RPMI8226 (cell line): ENCODE measurements around the gene DSCAML1.

ENCODE experiments used
- DNase-seq: peaks from one replicate; pipeline ENCODE4 v3.0.0-alpha.2; 2015

The DSCAML1 gene

DNA sequence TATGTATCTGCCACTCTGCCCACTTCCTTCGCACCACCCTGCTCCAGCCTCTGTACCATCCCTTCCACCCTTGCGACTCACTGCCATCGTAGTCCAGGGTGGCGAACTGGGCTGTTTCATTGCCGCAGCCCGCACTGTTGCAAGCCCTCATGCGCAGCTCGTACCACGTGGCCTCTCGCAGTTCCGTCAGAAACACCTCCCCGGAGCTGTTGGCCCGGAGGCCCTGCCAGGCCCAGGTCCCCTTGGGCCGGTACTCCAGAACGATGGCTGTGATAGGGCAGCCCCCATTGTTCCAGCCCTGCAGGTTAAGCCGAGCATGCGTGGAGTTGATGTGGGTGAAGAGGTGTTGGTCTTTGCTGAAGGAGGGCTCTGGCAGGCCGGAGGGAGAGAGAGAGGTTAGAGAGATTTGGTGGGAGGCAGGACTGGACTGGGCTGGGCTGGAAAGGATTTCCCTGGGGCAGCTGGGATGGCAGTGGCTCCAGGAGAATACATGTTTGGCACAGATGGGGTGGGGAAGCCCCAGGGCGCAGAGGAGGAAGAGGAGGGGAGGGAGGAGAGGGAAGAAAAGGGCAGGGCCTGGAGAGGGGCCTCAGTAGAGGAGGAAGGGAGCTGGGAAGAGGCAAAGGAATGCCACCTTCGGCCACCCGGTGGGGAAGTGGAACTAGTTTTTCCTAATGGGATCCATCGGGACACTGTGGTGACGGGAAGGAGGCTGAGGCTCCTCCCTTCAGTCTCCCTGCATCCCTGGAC is 359.8 kb downstream of the DSCAML1 start:
- DNase-seq, result no peak

DNA sequence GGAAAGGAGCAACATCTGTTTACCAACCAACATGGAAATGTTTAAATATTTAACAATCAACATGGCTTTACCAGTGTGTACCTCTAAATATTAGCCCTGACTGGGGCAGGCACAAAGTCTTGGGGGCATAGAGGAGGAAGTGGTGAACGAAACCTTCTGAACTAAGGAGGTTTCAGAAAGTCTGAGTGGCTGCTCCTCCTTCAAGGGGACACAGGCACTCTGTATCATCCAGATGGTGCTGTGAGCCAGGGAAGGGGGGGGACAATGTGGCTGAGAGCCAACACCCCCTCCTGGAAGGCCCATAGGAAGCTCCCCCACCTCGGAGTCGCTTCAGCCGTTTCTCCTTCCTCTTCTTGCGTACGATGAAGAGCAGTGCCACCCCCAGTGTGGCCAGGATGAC is 361.7 kb downstream of the DSCAML1 start:
- DNase-seq, result no peak

DNA sequence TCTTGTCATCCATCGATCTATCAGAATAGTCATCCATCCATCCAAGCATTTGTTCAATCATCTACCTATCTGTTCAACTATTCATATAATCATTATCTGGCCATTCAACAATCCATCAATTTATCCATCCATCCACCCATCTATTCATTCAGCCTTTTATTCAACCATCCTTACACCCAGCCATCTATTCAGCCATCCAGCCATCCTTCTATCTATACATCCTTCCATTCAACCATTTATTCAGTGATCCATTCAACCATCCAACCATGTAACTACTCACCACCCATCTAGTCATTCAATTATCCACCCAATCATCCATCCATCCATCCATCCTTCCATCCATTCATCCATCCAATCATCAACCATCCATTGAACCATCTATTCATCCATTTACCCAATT is 362.5 kb downstream of the DSCAML1 start:
- DNase-seq, result no peak

DNA sequence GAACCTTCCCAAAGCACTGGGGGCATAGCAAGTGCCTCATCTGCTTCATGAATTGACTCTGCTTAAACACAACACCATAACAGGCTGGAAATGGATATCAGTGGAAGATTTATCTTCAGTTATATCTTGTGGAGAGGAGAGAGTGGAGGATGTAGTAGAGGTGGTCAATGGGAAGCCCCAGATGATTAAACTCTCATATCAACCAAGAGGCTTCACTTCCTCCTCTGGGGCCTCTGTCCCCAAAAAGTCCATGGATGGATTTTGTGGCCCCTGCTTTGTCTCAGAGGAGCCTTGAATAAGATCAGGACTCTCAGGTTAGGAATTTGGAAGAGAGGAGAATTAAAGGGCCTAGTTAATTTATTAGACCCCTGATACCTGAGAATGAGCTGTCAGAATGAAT is 363.3 kb downstream of the DSCAML1 start:
- no peak for DNase-seq

DNA sequence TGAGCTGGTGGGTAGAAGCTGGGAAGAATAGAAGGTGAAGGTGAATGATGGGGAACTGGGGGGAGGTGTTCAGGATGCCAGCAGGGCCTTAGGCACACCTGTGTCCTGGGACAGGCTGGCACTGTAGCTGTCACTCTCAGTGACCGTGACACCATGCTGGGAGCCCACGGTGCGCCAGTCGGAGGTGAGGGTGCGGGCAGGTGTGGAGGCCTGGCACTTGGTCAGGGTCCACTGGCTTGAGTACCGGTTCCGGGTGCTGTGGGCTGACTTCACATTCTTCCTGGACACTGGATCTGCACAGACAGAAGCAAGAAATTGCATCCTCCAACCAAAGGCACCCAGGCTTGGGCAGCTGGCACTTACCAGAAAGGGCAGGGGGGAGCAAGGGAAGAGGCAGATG is 365.6 kb downstream of the DSCAML1 start:
- DNase-seq, result no peak

DNA sequence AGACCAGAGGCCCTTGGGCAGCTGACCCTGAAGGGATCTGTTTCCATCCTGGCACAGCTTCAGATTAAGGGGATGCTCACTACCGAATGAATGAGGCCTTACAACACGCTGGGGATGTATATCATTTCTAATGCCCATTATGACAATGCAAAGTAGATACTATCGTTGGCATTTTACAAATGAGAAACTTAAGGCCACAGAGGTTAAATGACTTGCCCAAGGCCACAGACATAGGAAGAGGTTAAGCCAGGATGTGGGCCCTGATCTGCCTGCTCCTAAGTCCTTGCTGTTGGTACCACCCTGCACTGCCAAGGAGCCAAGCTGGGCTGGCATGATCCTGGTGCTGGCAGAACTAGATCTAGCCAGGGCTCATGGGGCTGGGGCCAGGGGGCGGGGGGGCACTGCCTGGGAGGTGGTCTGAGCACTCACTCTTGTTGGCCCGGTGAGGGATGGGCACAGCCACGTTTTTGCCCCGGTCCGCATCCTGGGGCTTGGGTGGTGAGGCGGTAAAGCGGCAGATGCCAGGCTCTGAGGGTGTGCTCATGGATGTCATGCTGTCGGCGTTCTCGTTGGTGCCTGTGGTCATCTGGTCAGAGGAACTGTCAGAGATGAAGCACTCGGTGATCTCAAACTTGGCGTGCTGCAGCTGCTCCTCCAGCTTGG is 366.6 kb downstream of the DSCAML1 start:
- DNase-seq, result no peak

DNA sequence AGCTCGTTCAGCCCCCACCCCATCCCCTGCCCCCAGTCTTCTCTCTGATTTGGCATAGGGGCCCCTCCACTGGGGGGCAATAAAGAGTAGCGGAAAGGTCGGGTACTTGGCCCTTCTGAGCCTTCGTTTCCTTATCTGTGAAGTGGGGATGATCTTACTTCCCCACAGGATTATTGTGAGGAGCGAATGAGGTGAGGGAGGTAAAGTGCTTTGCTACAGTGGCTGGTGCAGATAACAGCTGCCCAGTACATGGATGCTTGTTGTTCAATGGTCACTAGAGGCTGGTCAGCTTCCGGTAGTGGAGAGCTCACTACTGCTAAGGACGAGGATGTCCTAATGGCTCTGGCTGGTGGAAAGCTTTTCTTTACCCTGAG is 368.2 kb downstream of the DSCAML1 start:
- no peak for DNase-seq

DNA sequence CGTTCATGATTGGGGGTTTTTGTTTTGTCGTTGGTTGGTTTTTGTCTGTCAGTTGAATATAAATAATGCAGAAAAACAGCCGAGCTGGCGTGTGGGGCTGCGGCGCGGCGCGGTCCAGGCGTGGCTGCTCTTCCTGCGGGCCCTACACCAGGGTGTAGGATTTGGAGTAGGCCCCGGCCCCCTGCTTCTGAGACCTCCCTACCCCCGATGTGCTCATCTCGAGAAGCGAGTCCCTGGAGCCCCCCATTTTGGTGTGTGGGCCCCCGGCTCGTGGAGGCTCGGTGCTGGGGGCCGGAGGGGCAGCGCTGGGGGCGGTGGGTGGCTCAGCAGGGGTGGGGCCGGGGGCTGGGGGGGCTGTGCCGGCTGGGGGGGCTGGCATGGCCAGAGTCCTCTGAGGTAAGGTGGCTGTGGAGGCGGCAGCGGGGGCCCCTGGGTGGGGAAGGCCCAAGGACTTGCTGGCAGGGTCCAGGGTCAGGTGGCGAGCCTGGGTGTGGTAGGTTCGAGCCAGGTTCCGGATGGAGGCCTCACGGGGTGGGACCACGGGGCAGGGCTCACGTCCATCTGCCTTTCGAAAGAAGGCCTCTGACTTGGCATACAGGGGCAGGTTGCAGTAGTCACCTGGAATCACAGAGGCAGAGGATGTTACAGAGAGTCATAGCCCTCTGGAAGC is 368.7 kb downstream of the DSCAML1 start:
- DNase-seq, result no peak

DNA sequence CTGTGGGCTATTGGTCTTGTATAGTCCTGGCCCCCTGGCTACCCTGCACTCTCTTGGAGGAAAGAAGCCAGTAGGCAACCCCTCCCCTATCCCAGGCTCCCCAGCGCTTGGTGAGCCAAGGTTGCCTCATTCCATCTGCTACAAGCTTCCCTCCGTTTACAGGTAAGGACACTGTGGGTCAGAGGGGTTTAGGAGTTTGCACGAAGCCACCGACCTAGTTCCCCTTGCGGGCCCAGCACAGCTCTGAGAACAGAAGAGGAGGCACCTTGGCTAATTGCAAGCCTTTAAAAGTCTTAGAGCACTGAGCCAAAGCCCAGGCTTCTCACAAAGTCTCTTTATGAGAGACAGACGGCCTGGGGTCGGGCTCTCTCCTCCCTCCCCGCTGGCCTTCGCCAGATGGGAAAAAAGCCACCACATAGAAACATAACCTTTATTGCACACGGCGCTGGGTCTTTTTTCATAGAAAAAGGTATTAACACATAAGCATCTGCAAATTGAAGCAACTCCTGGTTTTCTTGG is 369.6 kb downstream of the DSCAML1 start:
- DNase-seq, result no peak

DNA sequence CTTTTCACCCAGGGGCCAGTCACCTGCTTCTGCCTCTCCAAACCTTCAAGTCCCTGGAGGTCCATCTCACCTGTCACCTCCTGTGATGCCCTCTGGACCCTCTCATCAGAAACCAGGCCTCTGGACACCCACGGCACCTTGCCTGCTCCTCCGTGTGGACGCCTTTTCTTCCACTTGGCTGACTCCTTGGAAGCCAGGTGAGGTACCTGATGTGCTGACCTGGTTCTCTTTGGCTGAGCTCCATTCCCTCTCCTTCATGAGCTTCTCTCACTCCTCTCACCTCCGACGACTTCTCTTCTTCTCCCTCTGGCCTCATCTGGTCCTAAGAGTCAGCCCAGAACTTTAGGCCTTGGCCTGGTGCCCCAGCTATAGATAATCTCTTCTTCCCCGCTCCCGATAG is 370.1 kb downstream of the DSCAML1 start:
- DNase-seq, result no peak

DNA sequence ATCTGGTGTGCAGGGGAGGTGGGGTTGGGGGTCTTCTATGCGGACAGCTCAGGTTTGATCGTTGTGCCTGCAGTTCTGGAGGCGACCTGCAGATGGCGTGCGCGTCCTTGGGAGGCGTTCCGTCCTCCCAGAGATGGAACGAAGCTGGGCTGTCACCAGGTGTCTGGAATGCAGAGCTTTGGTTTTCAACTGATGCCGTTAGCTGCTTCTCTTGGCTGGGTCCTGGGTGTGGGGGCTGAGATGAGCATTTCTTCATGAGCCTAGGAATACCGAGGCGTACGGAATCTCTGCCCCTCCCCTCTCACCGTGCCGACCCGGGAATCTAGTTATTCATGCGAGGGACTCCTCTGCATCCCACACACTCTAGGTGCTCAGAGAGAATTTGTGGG is 370.7 kb downstream of the DSCAML1 start:
- DNase-seq, result peak; percentile 78

DNA sequence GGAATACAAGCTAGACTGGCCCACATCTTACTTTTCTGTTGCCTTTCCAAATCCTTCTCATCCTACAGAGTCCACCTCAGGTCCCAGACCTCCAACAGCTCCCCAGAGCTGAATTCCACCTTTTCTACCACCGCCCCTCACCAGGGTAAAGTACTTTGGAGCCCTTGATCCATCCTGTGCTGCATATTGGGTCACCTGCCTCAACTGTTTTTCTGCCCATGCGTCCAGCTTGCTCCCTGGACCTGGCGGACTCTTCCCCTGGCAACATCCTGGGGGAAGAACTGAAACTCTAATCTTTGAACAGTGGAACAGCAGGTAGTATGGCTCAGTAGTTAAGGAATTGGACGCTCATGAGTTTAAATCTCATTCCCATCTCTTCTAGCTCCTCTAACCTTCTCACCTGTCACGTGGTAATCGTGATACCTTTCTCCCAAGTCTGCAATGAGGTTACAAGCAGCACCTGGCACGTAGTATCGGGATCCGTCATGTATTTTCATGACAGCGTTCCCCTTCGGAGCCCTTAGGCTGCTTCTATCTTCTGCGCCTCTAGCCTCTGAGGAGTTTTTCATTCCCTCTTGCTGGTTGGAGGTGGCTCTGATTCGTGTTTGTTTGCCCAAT is 371.2 kb downstream of the DSCAML1 start:
- no peak for DNase-seq

DNA sequence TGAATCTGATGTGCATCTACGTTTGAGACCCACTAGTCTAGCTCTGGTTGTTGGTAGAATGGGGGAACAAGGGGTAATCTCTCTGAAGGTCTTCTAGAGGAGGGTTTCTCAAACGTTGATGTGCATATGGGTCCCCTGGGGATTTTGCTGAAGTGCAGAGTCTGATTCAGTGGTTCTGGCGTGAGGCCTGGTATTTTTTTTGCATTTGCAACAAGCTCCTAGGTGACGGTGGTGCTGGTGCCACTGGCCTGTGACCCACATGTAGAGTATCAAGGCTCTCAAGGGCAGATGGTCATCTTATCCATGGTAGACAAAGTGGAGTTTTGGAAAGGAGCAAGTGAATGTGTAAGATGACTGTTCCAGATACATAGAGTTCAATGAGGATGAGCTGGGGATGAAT is 372.2 kb downstream of the DSCAML1 start:
- DNase-seq, result no peak

DNA sequence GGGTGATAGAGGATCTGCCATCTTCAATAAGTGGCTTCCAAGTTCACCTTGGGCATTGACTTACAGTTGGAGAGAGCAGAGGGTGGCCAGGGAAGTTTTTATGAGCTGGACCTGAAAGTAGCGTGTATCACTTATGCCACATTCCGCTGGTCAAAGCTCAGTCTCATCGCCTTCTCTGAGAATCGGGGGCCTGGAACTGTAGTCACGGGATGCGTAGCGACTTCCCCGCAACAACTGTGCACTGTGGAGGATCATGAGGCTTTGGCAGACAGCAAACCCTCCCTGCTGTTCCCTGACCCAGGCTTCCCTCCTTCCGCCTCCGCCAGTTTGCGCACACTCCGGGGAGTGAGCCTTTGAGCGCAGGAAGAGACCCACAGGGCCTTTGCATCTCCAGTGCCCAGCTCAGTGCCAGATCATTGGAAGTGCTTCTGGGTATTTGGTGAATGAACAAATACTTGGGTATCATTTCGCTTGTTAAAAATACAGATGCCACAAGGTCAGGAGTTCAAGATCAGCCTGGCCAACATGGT is 373.9 kb downstream of the DSCAML1 start:
- DNase-seq, result no peak

DNA sequence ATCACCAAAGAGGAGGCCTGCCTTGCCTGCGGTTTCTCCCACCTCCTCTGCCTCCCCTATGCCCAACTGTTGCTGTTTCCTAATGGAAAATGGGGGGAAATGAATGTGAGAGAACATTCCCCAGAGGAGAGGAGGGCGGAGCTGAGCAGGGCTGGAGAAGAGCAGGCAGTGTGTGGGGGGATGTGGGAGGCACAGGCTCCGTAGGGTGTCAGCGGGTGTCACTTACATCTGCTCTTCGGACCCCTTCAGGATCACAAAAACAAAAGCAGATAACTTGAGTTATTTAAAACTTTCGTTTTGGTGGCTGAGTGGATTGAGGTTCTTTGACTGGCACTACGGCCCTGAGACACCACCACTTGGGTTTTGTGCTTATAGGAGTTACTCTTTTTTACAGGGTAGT is 375.5 kb downstream of the DSCAML1 start:
- DNase-seq, result no peak

DNA sequence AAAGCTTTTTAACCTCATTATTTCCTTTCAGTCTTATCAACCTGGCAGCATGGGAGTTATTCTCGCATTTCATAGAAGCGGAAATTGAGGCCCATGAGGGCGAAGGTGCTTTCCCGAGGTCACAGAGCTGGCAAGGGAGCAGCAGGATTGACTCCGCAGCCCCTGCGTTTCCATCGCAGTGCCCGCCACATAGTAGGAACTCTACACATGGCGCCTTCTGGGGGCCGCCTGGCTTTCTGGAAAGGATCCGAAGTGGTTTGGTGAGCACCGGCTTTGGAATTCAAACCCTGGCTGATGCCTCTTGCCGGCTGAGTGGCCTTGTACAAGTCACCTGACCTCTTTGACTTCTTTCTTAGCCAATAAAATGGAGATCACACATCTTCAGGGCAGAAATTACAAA is 376.0 kb downstream of the DSCAML1 start:
- no peak for DNase-seq

DNA sequence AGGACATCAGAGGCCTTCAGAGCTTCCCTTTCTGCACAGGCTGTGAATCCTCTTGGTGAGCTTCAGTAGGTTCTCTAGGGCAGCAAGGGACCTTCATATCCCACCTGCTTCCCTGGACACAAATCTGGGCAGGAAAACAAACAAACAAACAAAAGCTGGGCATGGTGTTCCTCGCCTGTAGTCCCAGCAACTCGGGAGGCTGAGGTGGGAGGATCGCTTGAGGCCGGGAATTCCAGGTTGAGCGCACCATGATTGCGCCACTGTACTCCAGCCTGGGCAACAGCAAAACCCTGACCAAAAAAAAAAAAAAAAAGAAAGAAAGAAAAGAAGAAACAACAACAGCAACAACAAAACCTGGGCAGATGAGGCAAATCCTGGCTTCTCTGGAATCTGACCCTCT is 376.4 kb downstream of the DSCAML1 start:
- DNase-seq, result no peak

DNA sequence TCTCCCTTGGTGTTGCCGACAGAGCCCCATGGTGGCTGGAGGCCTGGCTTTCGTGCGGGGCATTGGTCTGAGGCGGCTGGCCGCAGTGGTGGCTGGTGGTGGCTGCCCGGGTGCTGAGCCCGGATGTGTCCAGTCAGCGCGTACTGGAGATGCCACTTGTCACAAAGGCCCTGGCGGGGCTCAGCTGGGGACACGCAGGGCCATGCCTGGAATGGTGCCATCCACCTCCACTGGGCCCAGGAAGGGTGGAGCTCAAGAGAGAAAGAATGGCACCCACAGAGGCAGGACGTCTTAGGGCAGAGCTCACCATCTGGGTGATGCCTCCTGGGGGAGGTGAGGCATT is 376.9 kb downstream of the DSCAML1 start:
- DNase-seq, result no peak

DNA sequence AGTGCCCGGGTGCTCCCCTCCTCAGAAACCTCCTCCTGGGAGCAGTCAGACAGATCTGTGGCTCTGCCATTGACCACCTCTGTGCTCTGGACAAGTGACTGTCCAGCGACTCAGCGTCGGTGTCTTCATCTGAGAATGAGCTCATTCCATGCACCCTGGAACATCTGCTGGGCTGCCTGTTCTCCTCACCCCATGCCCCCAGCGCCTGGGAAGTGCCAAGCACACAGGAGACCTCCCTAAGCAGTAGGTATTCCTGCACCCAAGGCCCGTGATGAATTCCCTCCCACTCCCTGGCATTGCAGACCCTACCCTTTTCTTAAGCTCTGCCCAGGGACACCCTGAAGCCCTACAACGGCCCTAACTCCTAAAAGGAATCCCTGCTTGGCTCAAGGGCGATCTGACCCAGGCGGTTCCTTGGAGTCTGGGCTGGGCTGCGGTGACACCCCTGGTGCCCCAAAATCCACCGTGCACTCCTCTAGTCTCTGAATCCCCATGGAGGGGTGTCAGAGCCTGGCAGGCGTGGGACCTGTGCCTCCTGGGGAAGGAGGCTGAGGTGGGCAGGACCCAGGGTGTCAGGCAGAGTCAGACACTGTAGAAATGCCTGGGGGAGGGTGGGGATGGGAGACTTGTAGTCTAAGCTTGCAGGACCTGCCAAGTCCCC is 377.4 kb downstream of the DSCAML1 start:
- no peak for DNase-seq

DNA sequence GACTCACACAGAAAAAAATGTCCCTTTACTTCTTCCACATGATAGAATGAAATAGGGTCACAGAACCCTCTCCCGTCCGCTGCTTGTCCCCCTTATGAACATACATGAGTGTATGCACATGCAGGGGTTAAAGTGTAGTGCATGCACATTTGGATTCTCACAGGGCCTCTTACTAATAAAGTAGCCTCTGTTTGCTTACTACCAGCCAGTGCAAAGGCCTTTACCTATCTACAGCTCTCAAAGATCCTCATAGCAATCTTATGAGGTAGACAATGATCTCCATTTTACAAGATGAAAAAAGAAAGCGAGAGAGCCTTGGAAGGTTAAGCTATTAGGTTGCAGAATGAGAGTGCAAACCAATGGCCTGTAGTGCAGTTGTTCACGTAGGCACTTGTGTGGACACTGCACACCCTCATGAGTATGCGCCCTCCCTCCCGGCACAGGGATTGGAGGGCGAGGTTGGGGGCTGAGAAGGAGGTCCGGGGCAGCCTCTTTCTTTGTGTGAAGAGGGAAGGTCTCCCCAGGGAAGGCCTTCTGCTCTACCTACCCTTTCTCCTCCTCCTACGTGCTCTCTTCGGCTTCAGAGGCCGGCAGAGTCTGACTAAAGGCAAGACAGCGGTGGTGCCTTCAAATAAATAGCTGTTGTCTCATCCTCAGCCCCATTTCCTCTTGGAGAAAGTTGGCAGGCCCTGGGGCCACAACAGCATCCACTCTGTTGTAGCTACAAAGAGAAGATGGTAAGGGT is 378.1 kb downstream of the DSCAML1 start:
- no peak for DNase-seq

DNA sequence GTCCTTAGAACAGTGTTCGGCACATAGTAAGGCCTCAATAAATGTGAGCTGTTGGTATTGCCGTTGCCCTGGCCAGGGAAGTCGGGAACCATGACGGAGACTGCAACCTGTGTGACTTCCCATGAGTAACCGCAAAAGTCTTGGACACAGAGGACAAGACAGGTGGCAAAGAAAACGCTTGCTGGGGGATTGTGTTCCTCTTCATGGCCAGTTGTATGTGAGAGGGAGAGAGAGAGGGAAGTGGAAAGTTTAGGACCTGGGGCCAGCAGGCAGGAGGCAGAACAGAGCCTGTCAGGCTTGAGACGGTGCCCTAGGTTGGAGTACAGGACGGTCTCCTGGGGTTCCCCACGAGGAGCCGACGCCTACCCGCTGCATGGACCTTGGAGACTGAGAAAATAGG is 379.2 kb downstream of the DSCAML1 start:
- DNase-seq, result no peak

DNA sequence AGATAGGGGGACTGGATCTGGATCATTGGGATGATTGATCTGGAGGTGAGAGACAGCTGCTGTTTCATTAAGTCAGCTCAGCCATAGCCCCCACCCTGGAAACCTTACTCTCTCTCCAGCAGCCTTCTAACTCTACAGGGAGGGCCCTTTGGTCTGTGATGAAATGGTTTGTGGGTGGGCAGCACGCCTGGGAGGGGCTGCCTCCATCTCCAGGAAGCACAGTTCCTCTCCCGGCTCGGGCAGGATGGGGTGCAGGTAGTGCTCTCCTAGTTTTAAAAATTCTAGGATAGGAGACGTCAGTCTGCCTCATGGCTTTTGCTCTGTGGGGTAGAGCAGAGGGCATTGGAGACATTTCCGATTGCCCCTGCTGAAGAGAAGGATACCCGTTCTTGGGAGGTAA is 379.7 kb downstream of the DSCAML1 start:
- no peak for DNase-seq
